HCT116 (cell line): ENCODE data around the gene GRAMD4. TPM values are rescaled to one million over a fixed set of nuclear protein-coding genes. Genes with fewer than 3 reads are reported as not detected.

ENCODE experiments used
- ATAC-seq: fragments of 200-7000 bp; cut with Tn5 transposase; 2 replicates; pipeline ENCODE4 v1.9.1; 2020; ENCODE audit warnings: mild to moderate bottlenecking, moderate library complexity
- BruUV-seq: library from RNA; stranded (reverse); fragments of 400-500 nt; replicated peaks from 2 replicates; lab custom pipeline; 2021; lab: Mats Ljungman, UMichigan
- CTCF ChIA-PET: fragments of 300-600 bp; sonication (Branson Sonifier 250); formaldehyde crosslinking; loops from one replicate; lab custom pipeline; 2021; ENCODE audit warnings: antibody characterized with exemption; lab: Charles Lee
- POLR2A ChIA-PET: fragments of 300-600, 350-600 bp; sonication (Branson Sonifier 250); formaldehyde crosslinking; loops from one replicate; lab custom pipeline; 2021; ENCODE audit warnings: antibody characterized with exemption; lab: Charles Lee
- RAD21 ChIA-PET, 2 experiments: fragments of 300-600 bp; sonication (Branson Sonifier 250); formaldehyde crosslinking; loops; one replicate each; lab custom pipeline; 2023; ENCODE audit warnings: low total read pairs in 2 of 2; ENCODE audit not compliant: uncharacterized antibody in 2 of 2, unreplicated experiment in 2 of 2, low non-redundant PET in 1 of 2; lab: Charles Lee
- DNase-seq: peaks from one replicate; pipeline ENCODE4 v3.0.0-alpha.2; 2010; ENCODE audit warnings: low read depth, low spot score
- H2AFZ ChIP-seq: fragments of 200-600 bp; shearing (Covaris generic), sonication (generic); 2 replicates; pipeline ENCODE4 v1.6.1; 2017; ENCODE audit warnings: low read depth, mixed run types, mixed read lengths, antibody characterized with exemption, low read length; ENCODE audit not compliant: poor library complexity, severe bottlenecking
- H3K27ac ChIP-seq: 2 replicates; pipeline ENCODE4 v1.5.1; 2012; ENCODE audit warnings: low read depth, low read length
- H3K27me3 ChIP-seq: fragments of 200-600 bp; sonication (generic); 2 replicates; pipeline ENCODE4 v1.6.1; 2016; ENCODE audit warnings: mixed run types, low read length, mixed read lengths; ENCODE audit not compliant: insufficient read depth
- H3K36me3 ChIP-seq, 2 experiments: fragments of 200-500 bp in 1 of 2; fragments of 200-600 bp in 1 of 2; sonication (Bioruptor generic) in 1 of 2; sonication (generic) in 1 of 2; 2 replicates each; pipeline versions ENCODE4 v1.5.1 to v1.6.1; 2014 to 2016; ENCODE audit warnings: low read length in 2 of 2, inconsistent platforms in 1 of 2, mixed read lengths in 1 of 2, mixed run types in 1 of 2; ENCODE audit not compliant: insufficient read depth in 2 of 2, control insufficient read depth in 1 of 2
- H3K4me1 ChIP-seq, 2 experiments: fragments of 200-600 bp in 1 of 2; sonication (generic) in 1 of 2; 2 replicates each; pipeline versions ENCODE4 v1.5.1 to v1.6.1; 2012 to 2017; ENCODE audit warnings: low read length in 2 of 2, inconsistent platforms in 1 of 2, mild to moderate bottlenecking in 1 of 2, mixed read lengths in 1 of 2, mixed run types in 1 of 2, moderate library complexity in 1 of 2; ENCODE audit not compliant: insufficient read depth in 2 of 2, control insufficient read depth in 1 of 2
- H3K4me2 ChIP-seq: fragments of 200-600 bp; sonication (generic); 2 replicates; pipeline ENCODE4 v1.6.1; 2017; ENCODE audit warnings: mixed run types, low read length, mixed read lengths
- H3K4me3 ChIP-seq, 2 experiments: fragments of 200-600 bp in 1 of 2; sonication (generic) in 1 of 2; replicated peaks in 1 of 2; 2 replicates each; pipeline ENCODE4 v1.5.1; 2011 to 2016; ENCODE audit warnings: low read length in 2 of 2, control low read depth in 1 of 2, low read depth in 1 of 2, mild to moderate bottlenecking in 1 of 2, mixed read lengths in 1 of 2, mixed run types in 1 of 2
- H3K79me2 ChIP-seq: fragments of 200-600 bp; sonication (generic); 2 replicates; pipeline ENCODE4 v1.6.1; 2017; ENCODE audit warnings: mild to moderate bottlenecking, mixed run types, low read length, moderate library complexity, mixed read lengths; ENCODE audit not compliant: insufficient read depth
- H3K9ac ChIP-seq: fragments of 200-600 bp; sonication (generic); 2 replicates; pipeline ENCODE4 v1.6.1; 2016; ENCODE audit warnings: low read length, mixed read lengths
- H3K9me2 ChIP-seq: fragments of 200-600 bp; sonication (generic), shearing (Covaris generic); 2 replicates; pipeline ENCODE4 v1.6.1; 2017; ENCODE audit warnings: mixed run types, mild to moderate bottlenecking, moderate library complexity; ENCODE audit not compliant: insufficient read depth
- H3K9me3 ChIP-seq, 2 experiments: fragments of 200-500 bp in 1 of 2; fragments of 200-600 bp in 1 of 2; sonication (Bioruptor generic) in 1 of 2; sonication (generic) in 1 of 2; 2 replicates each; pipeline ENCODE4 v1.6.1; 2014 to 2017; ENCODE audit warnings: low read length in 2 of 2, mixed read lengths in 2 of 2, inconsistent platforms in 1 of 2, low read depth in 1 of 2, mild to moderate bottlenecking in 1 of 2, mixed run types in 1 of 2, moderate library complexity in 1 of 2; ENCODE audit not compliant: control insufficient read depth in 1 of 2, insufficient read depth in 1 of 2
- H4K20me1 ChIP-seq: fragments of 200-600 bp; sonication (generic), shearing (Covaris generic); 2 replicates; pipeline ENCODE4 v1.6.1; 2017; ENCODE audit warnings: mixed run types, mild to moderate bottlenecking, moderate library complexity; ENCODE audit not compliant: insufficient read depth
- EGR1 ChIP-seq: IDR thresholded peaks from 2 replicates; pipeline ENCODE4 v1.6.1; 2012; ENCODE audit warnings: low read depth
- ELF1 ChIP-seq: IDR thresholded peaks from 2 replicates; pipeline ENCODE4 v1.6.1; 2012; ENCODE audit warnings: low read depth, borderline replicate concordance
- EZH2phosphoT487 ChIP-seq: fragments of 200-600 bp; IDR thresholded peaks from 2 replicates; pipeline ENCODE4 v1.6.1; 2018; ENCODE audit warnings: antibody characterized with exemption, borderline replicate concordance
- FOSL1 ChIP-seq: IDR thresholded peaks from 2 replicates; pipeline ENCODE4 v1.6.1; 2012; ENCODE audit warnings: low read depth
- SIN3A ChIP-seq: IDR thresholded peaks from 2 replicates; pipeline ENCODE4 v1.6.1; 2012; ENCODE audit warnings: low read depth
- SP1 ChIP-seq: IDR thresholded peaks from 2 replicates; pipeline ENCODE4 v1.6.1; 2012; ENCODE audit warnings: low read depth
- SRF ChIP-seq: IDR thresholded peaks from 2 replicates; pipeline ENCODE4 v1.6.1; 2012; ENCODE audit warnings: low read depth
- YY1 ChIP-seq: IDR thresholded peaks from 2 replicates; pipeline ENCODE4 v1.6.1; 2011; ENCODE audit warnings: low read length, low read depth, moderate library complexity, mild to moderate bottlenecking; ENCODE audit not compliant: insufficient replicate concordance; ENCODE audit errors: extremely low read depth
- ZFX ChIP-seq: fragments of 450-650 bp; IDR thresholded peaks from 2 replicates; pipeline ENCODE4 v1.6.1; 2017
- intact Hi-C: fragments of 100-400 bp; cut with micrococcal nuclease; formaldehyde crosslinking; loops from 2 replicates; pipeline ENCODE4 v1.10.0; 2022
- total RNA-seq: library from RNA; stranded (reverse); gene quantifications from one replicate; pipeline ENCODE4 v1.2.1, GENCODE V29; 2021; ENCODE audit not compliant: unreplicated experiment
- TF ChIP-seq, protein P1 (sequence below): IDR thresholded peaks from 2 replicates; pipeline ENCODE4 v1.6.1; 2011; ENCODE audit warnings: mild to moderate bottlenecking, low read length, moderate library complexity; ENCODE audit not compliant: insufficient replicate concordance; ENCODE audit errors: extremely low read depth

Gene GRAMD4
- total RNA-seq, 1 experiment from 2014 or later: 25.8 TPM

DNA sequence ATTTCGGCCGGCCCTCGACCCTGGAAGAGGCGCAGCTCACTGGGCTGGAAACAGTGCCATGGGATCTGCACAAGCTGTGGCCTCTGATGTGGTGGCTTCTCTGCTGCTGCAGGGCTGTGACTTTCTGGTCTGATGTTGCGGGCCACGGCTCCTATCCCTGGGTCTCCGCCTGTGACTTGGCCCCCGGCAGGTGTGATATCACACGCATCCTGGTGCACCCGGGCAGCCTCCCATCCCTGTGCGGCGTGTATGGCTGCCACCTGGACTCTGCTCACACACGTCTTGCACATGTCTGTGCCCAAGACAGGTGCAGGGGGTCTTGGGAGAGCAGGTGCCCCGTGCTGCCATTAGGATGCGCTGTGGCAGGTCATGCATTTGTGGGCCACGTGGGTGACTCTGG is 31.1 kb downstream of the GRAMD4 start:
- Histone ChIP-seq H3K4me3 (no peak overlapping the region), H3K4me1 (no peaks in the 10 kb centered on the region), H3K79me2 (no peaks in the 10 kb centered on the region), H3K9me3 (no peaks in the 10 kb centered on the region), H3K36me3 (no peaks in the 10 kb centered on the region), H3K27me3 (no peaks in the 10 kb centered on the region), H4K20me1 (no peaks in the 10 kb centered on the region), H3K27ac (no peak overlapping the region), H3K9me2 (no peaks in the 10 kb centered on the region), H3K4me2 (no peak overlapping the region), H2AFZ (no peak overlapping the region), H3K9ac (no peak overlapping the region)
- POLR2A ChIA-PET: no interaction called here
- RAD21 ChIA-PET: no interaction called here
- no TSS peak for BruUV-seq
- TF ChIP-seq ZFX: no peak
- TF ChIP-seq, protein P1, sequence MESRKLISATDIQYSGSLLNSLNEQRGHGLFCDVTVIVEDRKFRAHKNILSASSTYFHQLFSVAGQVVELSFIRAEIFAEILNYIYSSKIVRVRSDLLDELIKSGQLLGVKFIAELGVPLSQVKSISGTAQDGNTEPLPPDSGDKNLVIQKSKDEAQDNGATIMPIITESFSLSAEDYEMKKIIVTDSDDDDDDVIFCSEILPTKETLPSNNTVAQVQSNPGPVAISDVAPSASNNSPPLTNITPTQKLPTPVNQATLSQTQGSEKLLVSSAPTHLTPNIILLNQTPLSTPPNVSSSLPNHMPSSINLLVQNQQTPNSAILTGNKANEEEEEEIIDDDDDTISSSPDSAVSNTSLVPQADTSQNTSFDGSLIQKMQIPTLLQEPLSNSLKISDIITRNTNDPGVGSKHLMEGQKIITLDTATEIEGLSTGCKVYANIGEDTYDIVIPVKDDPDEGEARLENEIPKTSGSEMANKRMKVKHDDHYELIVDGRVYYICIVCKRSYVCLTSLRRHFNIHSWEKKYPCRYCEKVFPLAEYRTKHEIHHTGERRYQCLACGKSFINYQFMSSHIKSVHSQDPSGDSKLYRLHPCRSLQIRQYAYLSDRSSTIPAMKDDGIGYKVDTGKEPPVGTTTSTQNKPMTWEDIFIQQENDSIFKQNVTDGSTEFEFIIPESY: no peak
- no peak for TF ChIP-seq EZH2phosphoT487
- no peak for TF ChIP-seq FOSL1
- TF ChIP-seq YY1: no peak
- no peak for TF ChIP-seq ELF1
- TF ChIP-seq EGR1: no peak
- intact Hi-C loops: no loop called here
- DNase-seq (no peak), ATAC-seq (no peak)
- CTCF ChIA-PET: no interaction called here

DNA sequence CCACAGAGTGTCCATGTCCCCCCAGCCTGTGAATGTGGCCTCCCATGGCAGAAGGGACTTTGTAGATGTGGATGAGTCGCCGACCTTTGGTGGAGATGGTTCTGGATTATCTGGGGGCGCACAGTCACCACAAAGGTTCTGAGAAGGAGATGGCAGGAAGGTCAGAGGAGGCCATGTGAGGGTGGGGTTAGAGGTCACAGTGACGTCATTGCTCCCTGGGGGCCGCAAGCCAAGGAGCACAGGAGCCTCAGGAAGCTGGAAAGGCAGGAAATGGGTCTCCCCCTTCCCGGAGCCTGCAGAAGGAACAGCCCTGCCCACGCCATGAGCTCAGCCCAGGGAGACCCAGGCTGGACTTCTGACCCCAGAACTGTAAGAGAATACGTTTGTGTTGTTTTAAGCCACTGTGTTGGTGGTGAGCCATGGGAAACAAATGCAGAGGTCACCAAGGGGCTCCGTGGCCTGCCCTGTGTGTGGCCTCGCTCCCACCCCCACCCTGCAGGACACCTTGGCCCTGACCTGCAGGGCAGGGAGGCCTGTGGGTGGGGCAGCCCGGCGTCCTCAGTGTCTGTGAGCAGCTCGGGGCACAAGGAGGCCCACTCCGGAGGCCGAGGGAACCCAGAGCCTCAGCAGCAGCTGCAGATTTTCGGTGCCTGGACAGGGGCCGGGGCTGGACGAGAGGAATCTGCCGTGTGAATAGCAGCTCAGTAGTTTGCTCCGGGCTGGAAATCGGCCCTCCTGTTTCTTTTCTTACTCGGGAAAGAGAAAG is 32.1 kb downstream of the GRAMD4 start:
- no peak overlapping the region for H3K4me3 ChIP-seq
- no peak overlapping the region for H3K9ac ChIP-seq
- H3K4me2 ChIP-seq: no peak overlapping the region
- H3K4me1 ChIP-seq: no peaks in the 10 kb centered on the region
- no peaks in the 10 kb centered on the region for H4K20me1 ChIP-seq
- intact Hi-C loops: no loop called here
- DNase-seq: no peak
- H3K79me2 ChIP-seq: no peaks in the 10 kb centered on the region
- H3K27me3 ChIP-seq: no peaks in the 10 kb centered on the region
- no peak overlapping the region for H3K27ac ChIP-seq
- TF ChIP-seq SP1: no peak
- TF ChIP-seq SRF: no peak
- no peak for TF ChIP-seq SIN3A
- no peak for TF ChIP-seq EGR1
- TF ChIP-seq, all 23 proteins: peak for 0
- ChIA-PET CTCF (no interaction called here), POLR2A (no interaction called here), RAD21 (no interaction called here)
- no peaks in the 10 kb centered on the region for H3K9me3 ChIP-seq
- no peak for ATAC-seq
- H3K9me2 ChIP-seq: no peaks in the 10 kb centered on the region
- H2AFZ ChIP-seq: no peak overlapping the region
- no peaks in the 10 kb centered on the region for H3K36me3 ChIP-seq
- no TSS peak for BruUV-seq
